Muscle layer of duodenum (tissue), 2 donors: ENCODE data around the gene FAM124A.
"Not testable (repeated sequence)": the region's sequence is repeated elsewhere in the genome, so short reads cannot be mapped to it uniquely, and the experiment has no call there.

Experiments used
- H3K27ac ChIP-seq: one replicate; pipeline ENCODE4 v1.7.0; 2013; ENCODE audit warnings: mild to moderate bottlenecking, low read length
- H3K27me3 ChIP-seq: one replicate; pipeline ENCODE4 v1.7.0; 2013; ENCODE audit warnings: low read depth, mild to moderate bottlenecking, control low read depth, low read length
- H3K36me3 ChIP-seq, 2 donors: one replicate each; pipeline ENCODE4 v1.7.0; 2013; ENCODE audit warnings: low read length in 2 of 2, control low read depth in 1 of 2, mild to moderate bottlenecking in 1 of 2; ENCODE audit not compliant: insufficient read depth in 2 of 2, control insufficient read depth in 1 of 2
- H3K4me1 ChIP-seq, 2 donors: one replicate each; pipeline ENCODE4 v1.7.0; 2013; ENCODE audit warnings: low read length in 2 of 2, mild to moderate bottlenecking in 2 of 2, control low read depth in 1 of 2, moderate library complexity in 1 of 2; ENCODE audit not compliant: insufficient read depth in 2 of 2, control insufficient read depth in 1 of 2
- H3K4me3 ChIP-seq, 2 donors: one replicate each; pipeline ENCODE4 v1.7.0; 2013; ENCODE audit warnings: low read length in 2 of 2, low read depth in 1 of 2, mild to moderate bottlenecking in 1 of 2
- H3K9me3 ChIP-seq, 2 donors: one replicate each; pipeline ENCODE4 v1.7.0; 2013; ENCODE audit warnings: low read length in 2 of 2, control low read depth in 1 of 2, mild to moderate bottlenecking in 1 of 2; ENCODE audit not compliant: control insufficient read depth in 1 of 2
- donor health status: healthy.

FAM124A gene

DNA sequence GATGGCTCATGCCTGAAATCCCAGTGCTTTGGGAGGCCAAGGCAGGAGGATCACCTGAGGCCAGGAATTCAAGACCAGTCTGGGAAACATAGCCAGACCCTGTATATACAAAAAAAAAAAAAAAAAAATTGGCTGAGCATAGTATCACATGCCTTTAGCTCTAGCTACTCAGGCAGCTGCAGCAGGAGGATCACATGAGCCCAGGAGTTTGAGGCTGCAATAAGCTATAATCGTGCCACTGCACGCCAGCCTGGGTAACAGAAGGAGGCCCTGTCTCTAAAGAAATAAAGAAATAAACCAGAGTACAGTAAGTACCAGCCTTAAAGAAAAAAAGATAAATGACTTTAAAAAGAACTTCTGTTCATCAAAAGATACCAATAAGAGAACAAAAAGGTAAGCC is 52.9 kb downstream of the FAM124A start:
- no peaks in the 10 kb centered on the region for H3K9me3 ChIP-seq
- H3K4me3 ChIP-seq: no peak overlapping the region
- H3K4me1 ChIP-seq: peaks cover 0 to 13% of the 10 kb centered on the region in 2 donors
- H3K36me3 ChIP-seq: no peaks in the 10 kb centered on the region
- H3K27ac ChIP-seq: no peak overlapping the region
- no peaks in the 10 kb centered on the region for H3K27me3 ChIP-seq

DNA sequence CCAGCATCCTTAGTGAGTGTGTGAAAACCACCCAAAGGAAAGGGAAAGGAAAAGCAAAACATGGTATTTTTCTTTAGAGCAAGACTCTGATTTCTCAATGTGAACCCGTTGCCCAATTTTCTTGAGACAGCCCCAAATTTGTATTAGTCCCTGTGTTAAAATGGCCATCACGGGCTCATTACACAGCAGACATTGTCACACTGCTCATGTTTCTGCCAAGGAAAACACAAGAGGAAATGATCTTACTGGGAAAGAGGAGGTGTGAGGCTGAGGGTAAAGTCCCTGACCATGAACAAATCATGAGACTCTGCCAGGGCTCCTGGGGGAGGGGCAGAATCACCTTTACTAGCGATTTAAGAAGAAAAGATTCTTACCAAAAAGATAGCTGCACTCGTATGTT is 54.4 kb downstream of the FAM124A start:
- Histone ChIP-seq H3K4me3 (no peak overlapping the region), H3K36me3 (peaks cover 0 to 9% of the 10 kb centered on the region in 2 donors), H3K27me3 (no peaks in the 10 kb centered on the region), H3K27ac (no peak overlapping the region), H3K4me1 (peaks cover 0 to 13% of the 10 kb centered on the region in 2 donors), H3K9me3 (no peaks in the 10 kb centered on the region)

DNA sequence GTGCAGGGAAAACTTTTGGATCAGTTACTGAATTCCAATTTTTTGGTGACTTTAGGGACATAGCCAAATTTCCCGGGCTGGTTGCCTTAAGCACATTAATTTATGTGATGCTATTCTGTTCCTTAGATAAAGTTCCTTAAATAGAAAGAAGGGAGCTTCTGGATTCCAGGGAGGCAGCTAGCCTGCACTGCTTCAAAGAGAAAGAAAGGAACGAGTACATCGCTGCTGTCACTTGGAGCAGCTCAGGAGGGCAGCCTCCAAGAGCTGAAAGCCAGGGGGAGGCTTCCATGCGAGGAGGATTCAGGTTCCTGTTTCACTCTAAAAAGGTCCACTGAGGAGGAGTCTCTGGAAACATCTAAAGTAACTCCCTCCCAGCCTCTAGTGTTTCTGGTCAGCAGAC is 55.7 kb downstream of the FAM124A start:
- Histone ChIP-seq H3K27ac (no peak overlapping the region), H3K36me3 (peaks cover 0 to 9% of the 10 kb centered on the region in 2 donors)

DNA sequence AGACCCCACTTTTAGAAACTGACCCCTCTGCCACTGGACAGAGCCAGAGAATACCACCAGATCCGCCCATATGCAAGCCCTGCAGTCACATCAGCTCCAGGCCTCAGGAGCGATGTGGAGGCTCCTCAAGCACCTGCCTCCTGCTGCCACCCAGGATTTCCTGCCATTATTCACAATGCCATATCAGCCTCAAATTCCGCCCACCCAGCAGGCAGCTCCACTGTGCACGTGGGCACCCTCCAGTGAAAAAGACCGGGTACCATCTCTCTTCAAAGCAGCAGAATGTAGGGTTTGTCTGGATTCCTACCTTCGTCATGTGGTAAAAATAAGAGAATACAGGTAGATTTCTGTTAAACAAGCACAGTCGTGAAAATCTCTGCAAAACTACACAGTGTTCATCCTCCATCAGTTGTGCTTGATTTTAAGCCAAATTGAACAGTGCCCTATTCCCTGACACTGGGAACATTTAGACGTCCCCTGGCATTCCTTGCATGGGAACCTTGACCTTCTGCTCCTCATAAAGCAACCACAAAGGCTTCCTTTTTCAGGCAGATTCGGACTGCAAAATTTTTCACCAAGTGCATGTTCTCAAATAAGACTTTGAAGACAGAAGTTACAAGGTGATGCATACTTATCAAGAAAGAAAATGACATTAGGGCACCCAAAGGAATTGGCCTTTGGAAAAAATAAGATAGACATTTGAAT is 56.4 kb downstream of the FAM124A start:
- Histone ChIP-seq H3K9me3 (no peaks in the 10 kb centered on the region), H3K36me3 (peaks cover 0 to 9% of the 10 kb centered on the region in 2 donors), H3K27me3 (no peaks in the 10 kb centered on the region), H3K4me1 (peaks cover 0 to 13% of the 10 kb centered on the region in 2 donors), H3K4me3 (no peak overlapping the region), H3K27ac (no peak overlapping the region)

More for the DNA sequence above, 55.7 kb downstream of the FAM124A start:
- no peaks in the 10 kb centered on the region for H3K9me3 ChIP-seq
- H3K4me1 ChIP-seq: peaks cover 0 to 13% of the 10 kb centered on the region in 2 donors
- H3K27me3 ChIP-seq: no peaks in the 10 kb centered on the region
- no peak overlapping the region for H3K4me3 ChIP-seq

DNA sequence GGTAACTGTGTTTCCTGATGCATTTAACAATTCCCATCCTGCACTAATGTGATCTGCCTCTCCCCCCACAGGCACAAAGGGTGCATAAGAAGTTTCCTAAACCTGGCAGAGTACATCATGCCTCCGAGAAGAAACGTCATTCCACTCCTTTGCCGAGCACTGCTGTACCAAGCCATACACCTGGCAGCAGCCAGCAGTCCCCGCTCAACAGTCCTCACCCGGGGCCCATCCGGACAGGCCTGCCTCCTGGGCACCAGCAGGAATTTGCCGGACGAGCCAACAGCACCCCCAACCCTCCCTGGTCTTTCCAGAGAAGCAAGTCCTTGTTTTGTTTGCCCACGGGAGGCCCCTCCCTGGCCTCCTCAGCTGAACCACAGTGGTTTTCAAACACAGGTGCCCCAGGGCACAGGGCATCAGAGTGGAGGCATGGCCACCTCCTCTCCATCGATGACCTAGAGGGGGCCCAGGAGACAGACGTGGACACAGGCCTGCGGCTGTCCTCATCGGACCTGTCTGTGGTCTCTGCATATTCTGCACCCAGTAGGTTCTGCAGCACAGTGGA is 58.3 kb downstream of the FAM124A start:
- H3K4me1 ChIP-seq: peaks cover 0 to 13% of the 10 kb centered on the region in 2 donors
- no peak overlapping the region for H3K27ac ChIP-seq
- no peak overlapping the region for H3K4me3 ChIP-seq
- no peaks in the 10 kb centered on the region for H3K9me3 ChIP-seq
- H3K36me3 ChIP-seq: peaks cover 0 to 9% of the 10 kb centered on the region in 2 donors
- H3K27me3 ChIP-seq: no peaks in the 10 kb centered on the region

DNA sequence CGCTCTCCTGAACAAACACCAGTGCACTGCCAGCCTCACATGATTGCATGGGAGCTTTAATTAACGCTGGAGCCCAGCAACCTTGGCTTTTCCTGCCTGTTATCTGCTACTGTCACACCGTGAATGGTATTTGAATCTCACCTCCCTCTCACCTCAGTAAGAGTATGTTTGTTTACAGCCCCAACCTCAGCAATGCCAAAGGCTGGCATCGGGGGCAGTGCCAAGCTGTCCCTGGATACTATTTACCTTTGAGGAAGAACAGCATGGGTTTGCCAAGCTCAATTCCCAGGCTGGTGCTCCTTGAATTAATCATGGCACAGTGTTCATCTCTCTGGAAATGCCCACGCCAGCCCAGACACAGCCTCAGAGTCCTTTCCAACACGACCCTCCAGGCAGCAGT is 60.1 kb downstream of the FAM124A start:
- H3K9me3 ChIP-seq: no peaks in the 10 kb centered on the region
- H3K4me1 ChIP-seq: peaks cover 0 to 11% of the 10 kb centered on the region in 2 donors
- H3K27ac ChIP-seq: no peak overlapping the region
- H3K27me3 ChIP-seq: no peaks in the 10 kb centered on the region
- peaks cover 0 to 9% of the 10 kb centered on the region in 2 donors for H3K36me3 ChIP-seq
- H3K4me3 ChIP-seq: no peak overlapping the region

DNA sequence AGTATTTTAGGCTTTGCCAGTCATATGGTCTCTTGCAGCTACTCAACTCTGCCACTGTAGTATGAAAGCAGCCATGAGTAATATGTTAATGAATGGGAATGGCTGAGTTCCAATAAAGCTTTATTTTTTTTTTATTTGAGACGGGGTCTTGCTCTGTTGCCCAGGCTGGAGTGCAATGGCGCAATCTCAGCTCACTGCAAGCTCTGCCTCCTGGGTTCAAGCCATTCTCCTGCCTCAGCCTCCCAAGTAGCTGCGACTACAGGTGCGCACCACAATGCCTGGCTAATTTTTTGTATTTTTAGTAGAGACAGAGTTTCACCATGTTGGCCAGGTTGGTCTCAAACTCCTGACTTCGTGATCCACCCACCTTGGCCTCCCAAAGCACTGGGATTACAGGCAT is 60.7 kb downstream of the FAM124A start:
- H3K27ac ChIP-seq, H3K4me3 ChIP-seq, H3K27me3 ChIP-seq, H3K9me3 ChIP-seq, H3K36me3 ChIP-seq: not testable (repeated sequence)
- H3K4me1 ChIP-seq: peaks cover 0 to 11% of the 10 kb centered on the region in 2 donors

DNA sequence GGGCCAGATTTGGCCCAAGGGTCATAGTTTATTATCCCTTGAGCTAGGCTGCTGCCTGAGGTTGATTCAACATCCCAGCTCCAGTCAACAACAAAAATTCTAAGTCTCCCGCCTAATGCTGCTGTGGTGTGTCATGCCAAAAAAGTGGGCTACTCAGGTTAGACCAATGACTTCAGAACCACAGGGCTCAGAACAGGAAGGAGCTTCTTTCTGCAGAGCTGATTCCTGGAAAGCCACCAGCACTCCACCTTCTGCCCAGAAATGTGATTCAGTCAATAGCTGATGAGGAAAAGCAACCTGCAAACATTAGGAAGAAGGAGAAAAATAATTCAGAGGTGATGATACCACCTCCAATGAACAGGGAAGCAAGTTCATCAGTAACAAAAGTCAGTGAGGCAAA is 61.2 kb downstream of the FAM124A start:
- Histone ChIP-seq H3K36me3 (peaks cover 0 to 9% of the 10 kb centered on the region in 2 donors), H3K27me3 (no peaks in the 10 kb centered on the region), H3K27ac (no peak overlapping the region), H3K4me3 (no peak overlapping the region), H3K4me1 (peaks cover 0 to 11% of the 10 kb centered on the region in 2 donors), H3K9me3 (no peaks in the 10 kb centered on the region)

DNA sequence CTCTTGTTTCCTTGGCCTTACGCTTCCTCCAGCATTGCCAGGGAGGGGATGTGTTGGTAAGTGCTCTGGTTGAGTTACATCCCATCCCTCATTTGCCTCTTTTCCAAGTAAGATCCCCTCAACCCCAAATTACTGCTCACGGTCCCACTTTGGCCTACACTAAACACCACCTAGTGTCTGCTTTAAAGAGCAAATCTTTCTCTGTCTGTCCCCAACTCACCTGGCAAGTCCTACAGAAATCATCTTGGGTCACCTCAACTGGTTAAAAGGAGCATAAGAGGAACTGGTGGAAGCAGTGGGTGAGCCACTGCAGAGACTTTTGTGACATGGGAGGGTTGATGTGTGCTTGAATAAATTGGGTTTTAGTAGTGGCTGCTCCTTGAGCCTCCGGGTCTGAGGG is 62.1 kb downstream of the FAM124A start:
- Histone ChIP-seq H3K9me3 (no peaks in the 10 kb centered on the region), H3K36me3 (peaks cover 0 to 9% of the 10 kb centered on the region in 2 donors), H3K4me1 (peaks cover 0 to 3% of the 10 kb centered on the region in 2 donors), H3K4me3 (no peak overlapping the region), H3K27ac (no peak overlapping the region), H3K27me3 (no peaks in the 10 kb centered on the region)

DNA sequence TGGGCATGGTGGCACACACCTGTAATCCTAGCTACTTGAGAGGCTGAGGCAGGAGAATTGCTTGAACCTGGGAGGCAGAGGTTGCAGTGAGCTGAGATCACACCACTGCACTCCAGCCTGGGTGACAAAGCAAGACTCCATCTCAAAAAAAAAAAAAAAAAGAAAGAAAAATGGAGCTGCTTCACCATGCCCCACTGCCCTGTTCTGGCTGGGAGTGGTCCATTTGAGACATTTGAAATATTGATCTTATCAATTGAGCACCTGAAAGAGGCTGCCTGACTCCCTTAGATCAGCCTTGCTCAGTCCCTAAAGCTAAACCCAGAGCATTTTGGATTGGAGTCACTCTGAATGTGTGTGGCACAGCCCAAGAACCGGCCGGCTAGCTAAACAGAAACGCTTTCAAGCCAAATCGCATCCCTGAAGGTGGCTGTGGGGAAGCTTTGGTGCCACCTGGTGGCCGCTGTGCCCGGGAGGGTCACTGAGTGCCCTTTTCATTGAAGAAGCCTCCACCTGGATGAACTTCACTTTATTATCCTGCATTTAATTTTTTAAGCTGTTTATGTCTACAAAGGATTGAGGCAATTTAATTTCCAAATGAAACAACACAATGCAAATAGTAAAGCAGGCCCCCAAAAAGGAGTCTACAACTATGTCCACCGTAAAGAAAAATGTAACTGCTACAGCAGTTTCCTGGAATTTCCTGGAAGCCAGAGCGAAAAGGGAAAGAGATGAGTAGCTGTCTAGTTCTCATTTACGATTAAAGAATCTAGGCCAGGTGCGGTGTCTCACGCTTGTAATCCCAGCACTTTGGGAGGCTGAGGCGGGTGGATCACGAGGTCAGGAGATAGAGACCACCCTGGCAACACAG is 64.2 kb downstream of the FAM124A start:
- Histone ChIP-seq H3K27ac (no peak overlapping the region), H3K4me3 (no peak overlapping the region), H3K9me3 (no peaks in the 10 kb centered on the region), H3K27me3 (no peaks in the 10 kb centered on the region), H3K36me3 (no peaks in the 10 kb centered on the region), H3K4me1 (peaks cover 0 to 7% of the 10 kb centered on the region in 2 donors)

DNA sequence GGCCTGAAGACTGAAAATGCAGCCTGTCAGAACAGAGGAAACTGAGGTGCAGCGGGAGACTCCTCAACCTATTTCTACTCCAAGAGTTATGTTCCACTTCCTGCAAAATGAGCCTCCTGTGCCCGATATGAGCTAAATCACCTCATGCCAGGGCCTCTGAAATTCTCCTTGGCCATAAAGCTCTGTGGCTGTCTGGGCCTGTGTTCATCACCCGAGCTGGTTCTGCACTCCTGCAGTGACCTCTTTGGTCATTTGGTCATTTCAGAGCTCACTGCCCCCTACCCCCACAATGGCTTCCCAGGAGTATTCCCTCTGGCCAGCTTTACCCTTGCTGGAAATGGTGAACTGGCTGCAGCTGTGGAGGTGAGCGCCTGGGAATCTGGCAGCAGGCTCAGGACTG is 65.6 kb downstream of the FAM124A start:
- Histone ChIP-seq H3K36me3 (no peaks in the 10 kb centered on the region), H3K4me3 (no peak overlapping the region), H3K4me1 (peaks cover 4 to 19% of the 10 kb centered on the region in 2 donors), H3K27me3 (no peaks in the 10 kb centered on the region), H3K9me3 (no peaks in the 10 kb centered on the region), H3K27ac (no peak overlapping the region)
